Inflammatory macrophage treated with lipopolysaccharide for 1 hour (primary cell): ENCODE measurements around the gene DAZAP1.

Experiments used
- DNase-seq, 2 donors: peaks; one replicate each; pipeline ENCODE4 v3.0.0-alpha.2; 2020 to 2022

The DAZAP1 gene

GRCh38 chr19:1407528-1408299 lies at the start of gene DAZAP1:
TSS of gene DAZAP1 (plus strand) at chr19:1407586. CDS start at chr19:1407774, 188 bp downstream.
- DNase-seq = peak; percentile 35 to 40

DNA sequence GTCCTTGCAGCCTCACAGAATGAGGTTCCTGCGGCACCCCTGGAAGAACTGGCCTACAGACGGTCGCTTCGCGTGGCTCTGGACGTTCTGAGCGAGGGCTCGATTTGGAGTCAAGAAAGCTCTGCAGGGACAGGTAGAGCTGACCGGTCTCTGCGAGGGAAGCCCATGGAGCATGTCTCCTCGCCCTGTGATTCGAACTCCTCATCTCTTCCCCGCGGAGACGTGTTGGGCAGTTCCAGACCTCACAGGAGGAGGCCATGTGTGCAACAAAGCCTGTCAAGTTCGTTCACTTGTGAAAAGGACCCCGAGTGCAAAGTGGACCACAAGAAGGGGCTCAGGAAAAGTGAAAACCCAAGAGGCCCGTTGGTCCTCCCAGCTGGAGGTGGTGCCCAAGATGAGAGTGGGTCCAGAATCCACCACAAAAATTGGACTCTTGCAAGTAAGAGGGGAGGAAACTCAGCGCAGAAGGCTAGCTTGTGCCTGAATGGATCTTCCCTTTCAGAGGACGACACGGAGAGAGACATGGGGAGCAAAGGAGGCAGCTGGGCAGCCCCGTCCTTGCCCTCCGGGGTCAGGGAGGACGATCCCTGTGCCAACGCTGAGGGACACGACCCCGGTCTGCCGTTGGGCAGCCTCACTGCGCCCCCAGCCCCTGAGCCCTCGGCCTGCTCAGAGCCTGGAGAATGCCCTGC lies 47.1 kb upstream of the DAZAP1 start:
- no peak for DNase-seq

GRCh38 chr19:1360818-1361461 lies 46.4 kb upstream of the DAZAP1 start:
- DNase-seq = peak; percentile 47 to 56

- DNase-seq = peak; percentile 19 to 33
Measured at GRCh38 chr19:1361601-1362386, 45.6 kb upstream of the DAZAP1 start.

- DNase-seq = no peak
Measured at GRCh38 chr19:1362387-1363257, 44.8 kb upstream of the DAZAP1 start.

DNA sequence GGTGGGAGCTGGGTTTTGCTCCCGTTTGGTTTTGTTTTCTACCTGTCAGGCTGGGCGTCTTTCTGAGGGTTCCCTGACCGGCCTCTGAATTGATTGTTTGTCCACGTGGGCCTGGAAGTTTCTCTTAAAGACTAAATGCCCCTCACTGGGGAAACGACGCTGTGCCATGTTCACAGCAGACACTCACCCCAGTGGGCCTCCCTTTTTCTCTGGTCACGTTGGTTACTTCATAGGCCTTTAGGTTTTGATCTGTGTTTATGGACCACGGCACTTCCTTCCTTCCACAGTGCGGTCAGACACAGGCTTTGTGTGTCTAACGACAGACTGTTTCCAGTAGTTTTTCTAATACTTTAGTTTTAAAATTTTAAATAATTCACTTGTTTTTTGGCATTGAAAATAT lies 43.8 kb upstream of the DAZAP1 start:
- DNase-seq = peak in 1 of 2 donors; percentile 21

DNA sequence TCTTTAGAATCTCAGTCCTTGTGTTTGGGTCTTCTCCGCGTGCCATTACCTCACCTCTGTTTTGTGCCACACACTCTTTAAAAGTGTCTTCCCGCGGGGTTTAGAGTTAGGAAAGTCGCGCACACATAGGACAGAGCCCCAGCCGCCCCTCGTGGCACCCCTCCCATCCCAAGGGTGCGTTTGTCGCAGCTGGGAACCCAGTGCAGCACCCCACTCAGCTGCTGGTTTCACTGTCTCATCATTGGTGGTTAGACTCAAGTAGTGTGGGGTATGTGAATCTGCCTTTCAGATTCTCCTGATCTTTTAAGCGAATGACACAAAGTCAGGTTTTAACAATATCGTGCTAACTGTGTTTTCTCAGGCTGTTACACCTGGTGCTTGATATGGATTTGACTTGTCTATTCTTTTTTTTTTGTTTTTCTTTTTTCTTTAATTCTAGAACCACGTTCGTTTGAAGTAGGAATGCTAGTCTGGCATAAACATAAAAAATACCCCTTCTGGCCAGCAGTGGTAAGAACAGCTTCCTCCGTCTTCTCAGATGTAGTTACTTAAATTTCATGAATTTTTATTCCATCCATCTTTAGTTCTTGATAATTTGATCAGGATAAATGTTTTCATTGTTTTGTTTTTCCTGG lies 43.2 kb upstream of the DAZAP1 start:
- DNase-seq = no peak

DNA sequence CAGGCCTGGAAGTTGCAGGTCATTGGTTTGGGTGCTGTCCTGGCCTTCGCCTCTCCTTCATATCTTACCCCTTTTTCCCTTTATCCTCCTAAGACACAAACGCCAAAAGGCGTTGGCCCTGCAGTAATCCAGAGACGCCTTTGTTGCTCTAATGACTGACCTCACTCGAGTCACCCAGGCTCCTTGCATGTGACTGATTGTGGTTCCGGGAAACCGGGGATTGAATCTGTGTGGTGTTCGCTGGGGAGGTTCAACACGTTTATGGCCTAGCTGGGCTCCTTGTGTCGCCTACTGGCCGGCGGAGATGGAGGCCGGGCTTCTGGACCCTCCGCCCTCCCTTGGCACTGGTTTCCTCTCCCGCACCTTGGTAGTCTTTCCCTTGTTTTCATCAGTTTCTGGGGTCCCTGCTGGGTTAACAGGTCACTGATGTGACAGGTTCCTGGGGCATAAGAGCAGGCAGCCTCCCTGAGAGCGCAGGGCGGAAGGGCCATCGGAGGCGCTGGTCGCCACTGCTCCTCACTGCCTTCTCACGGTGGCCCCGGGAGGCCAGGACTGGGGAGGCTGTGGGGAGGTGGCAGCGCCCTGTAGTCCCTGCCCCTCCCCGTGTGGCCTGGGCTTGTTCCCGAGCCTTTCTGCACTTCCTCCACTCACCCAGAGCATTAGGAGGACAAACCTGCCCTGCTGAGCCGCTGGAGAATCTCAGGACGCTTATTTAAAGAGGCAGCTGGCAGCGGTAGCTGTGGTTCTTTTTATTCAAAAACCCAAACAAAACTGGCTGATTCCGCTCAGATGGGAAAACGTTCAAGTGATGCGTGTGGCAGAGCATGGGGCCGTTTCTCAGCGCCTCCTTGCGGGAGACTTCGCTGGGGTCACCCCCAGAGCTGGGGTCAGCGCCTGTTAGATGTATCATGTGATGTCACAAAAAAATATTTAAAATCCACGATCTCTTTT lies 41.8 kb upstream of the DAZAP1 start:
- DNase-seq = no peak

- DNase-seq = no peak
Measured at GRCh38 chr19:1366296-1366695, 41.1 kb upstream of the DAZAP1 start.

GRCh38 chr19:1366899-1367870 lies 40.2 kb upstream of the DAZAP1 start:
- DNase-seq = peak; percentile 20 to 70

DNA sequence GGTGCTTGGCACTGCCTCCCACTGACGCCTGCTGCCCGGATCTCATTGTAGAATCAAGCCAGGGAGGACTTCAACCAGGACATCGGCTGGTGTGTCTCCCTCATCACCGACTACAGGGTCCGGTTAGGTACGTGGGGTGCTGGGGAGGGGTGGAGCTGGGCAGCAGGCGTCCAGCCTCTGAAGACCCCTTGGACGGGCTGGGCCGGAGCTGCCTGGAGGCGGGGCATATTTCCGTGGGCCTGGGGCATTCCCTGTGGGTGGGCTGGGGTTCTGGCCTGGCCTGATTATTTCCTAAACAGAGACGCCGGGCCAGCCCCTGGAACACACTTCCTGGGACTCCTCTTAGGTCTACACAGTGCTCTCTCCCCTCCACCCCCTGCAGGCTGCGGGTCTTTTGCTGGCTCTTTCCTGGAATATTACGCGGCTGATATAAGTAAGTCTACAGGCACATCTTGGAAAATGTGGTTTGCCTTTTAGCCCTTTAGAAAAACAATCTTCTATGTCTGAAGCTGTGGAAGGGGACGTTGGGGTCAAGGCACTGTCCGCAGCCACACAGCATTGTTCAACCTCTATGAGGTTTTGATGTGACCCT lies 38.1 kb upstream of the DAZAP1 start:
- DNase-seq = no peak

- no peak for DNase-seq
Measured at GRCh38 chr19:1370579-1371361, 36.6 kb upstream of the DAZAP1 start.

- no peak for DNase-seq
Measured at GRCh38 chr19:1373042-1373533, 34.3 kb upstream of the DAZAP1 start.

- no peak for DNase-seq
Measured at GRCh38 chr19:1373534-1374249, 33.7 kb upstream of the DAZAP1 start.

DNA sequence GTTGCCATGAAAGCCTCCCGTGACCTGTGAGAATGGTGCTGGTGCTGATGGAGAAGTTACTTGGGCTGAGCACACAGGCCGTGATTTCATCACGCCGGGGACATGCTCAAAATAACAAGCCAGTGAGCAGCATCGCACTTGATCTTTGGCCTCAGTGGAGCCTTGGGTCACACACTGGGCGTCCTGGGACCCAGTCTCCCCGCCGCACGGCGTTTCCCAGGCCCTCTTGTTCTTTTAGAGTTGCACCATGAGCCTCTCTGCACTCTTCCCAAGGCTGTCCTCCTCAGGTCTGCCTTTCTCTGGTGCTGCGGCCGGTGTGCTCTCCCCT lies 33.2 kb upstream of the DAZAP1 start:
- no peak for DNase-seq

- DNase-seq = no peak
Measured at GRCh38 chr19:1376415-1376805, 31.0 kb upstream of the DAZAP1 start.
